Measurements from ENCODE around the gene NDUFS4. TPM values are rescaled to one million over a fixed set of nuclear protein-coding genes. Genes with fewer than 3 reads are reported as not detected.
"Not testable (repeated sequence)": the region's sequence is repeated elsewhere in the genome, so short reads cannot be mapped to it uniquely, and the experiment has no call there.

The NDUFS4 gene
- total RNA-seq, 1 donor from 2014 or later: 93.9 TPM

DNA sequence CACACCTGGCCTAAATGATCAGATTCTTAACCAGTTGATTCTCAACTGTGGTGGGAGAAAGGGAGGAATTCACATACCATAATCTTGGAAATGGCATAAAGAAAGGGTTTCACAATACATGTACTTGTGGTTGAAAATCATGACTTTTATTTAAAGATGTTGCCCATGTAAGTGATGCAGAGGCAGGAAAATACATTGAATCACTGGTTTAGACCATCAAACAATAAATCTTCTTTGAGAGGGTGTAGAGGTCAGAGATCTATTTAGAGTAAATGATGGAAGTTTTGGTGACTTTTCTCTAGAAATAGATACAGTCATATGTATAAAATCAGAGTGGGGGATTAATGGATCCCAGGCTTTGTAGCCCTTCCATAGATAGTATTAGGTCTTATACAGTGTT, 15.4 kb downstream of the NDUFS4 start:
- DNase-seq: no peak

DNA sequence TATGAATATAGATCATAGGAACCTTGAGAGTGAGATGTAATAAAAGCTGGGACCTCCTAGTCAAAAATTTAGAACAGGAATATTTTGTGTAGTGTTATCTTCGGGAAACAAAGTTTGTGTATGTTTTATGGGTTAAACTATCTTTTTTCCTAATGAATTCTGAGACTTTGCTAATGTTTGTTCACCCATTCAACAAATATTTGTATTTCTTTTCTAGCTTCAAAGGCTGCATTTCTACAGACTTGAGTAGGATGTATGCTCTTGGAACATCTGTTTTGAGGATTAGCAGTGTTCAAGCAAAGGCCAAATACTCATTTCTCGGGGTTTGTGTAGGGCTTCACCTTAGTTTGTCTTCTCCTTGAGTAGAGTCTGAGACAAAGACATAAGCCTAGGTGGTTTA, 16.2 kb downstream of the NDUFS4 start:
- DNase-seq: no peak

DNA sequence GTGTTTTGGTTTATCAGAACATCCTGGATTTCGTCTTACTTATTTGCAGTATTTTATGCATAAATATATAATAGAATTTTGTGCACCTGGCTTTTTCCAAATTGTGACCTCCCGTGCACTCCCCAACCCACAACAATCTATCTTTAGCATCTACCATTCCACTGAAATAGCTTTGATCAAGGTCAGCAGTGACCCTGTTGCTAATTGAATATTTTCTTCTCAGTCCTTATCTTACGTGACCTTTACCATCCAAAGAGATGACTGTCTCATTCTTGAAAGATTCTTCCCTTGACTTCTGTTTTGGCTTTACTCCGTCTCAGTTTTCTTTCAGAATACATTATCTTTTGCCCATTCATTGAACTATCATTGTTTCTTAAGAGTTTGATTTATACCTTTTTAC, 18.4 kb downstream of the NDUFS4 start:
- DNase-seq: no peak

GRCh38 chr5:53580547-53580946, 20.1 kb downstream of the NDUFS4 start:
- DNase-seq: no peak

GRCh38 chr5:53582225-53582624, 21.8 kb downstream of the NDUFS4 start:
- DNase-seq: no peak

DNA sequence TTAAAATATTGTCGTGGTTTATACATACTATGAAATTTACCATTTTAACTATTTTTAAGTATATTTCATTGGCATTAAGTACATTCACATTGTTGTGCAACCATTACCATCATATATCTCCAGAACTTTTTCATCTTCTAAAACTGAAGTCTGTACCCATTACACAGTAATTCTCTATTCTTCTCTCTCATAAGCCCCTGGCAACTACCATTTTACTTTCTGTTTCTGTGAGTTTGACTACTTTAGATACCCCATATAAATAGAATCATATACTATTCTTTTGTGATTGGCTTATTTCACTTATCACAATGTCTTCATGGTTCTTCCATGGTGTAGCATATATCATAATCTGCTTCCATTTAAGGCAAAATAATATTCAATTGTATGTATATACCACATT, 30.3 kb downstream of the NDUFS4 start:
- no peak for DNase-seq

GRCh38 chr5:53594419-53594818, 34.0 kb downstream of the NDUFS4 start:
- DNase-seq: no peak

DNA sequence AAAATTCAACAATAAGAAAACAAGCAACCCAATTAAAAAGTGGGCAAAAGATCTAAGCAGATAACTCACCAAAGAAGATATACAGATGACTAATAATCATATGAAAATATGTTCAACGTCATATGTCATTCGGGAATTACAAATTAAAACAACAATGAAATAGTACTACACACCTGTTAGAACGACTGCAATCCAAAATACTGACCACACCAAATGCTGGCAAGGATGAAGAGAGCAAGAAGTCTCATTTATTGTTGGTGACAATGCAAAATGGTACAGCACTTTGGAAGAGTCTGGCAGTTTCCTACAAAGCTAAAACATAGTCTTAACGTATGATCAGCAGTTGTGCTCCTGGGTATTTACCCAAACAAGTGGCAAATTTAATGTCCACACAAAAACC, 37.5 kb downstream of the NDUFS4 start:
- DNase-seq: no peak

DNA sequence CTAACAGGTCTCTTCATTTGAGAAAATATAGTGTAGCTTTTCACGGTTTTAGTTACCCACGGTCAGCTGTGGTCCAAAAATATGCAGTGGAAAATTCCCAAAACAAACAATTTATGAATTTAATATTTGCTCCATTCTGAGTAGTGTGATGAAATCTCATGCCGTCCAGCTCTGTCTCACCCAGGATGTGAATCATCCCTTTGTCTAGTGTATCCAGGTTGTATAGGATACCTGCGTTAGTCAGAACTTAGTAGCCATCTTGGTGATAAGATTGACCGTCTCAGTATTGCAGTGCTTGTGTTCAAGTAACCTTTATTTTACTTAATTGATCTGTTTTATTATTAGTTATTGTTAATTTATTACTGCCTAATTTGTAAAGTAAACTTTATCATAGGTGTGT, 41.1 kb downstream of the NDUFS4 start:
- DNase-seq: no peak

- no peak for DNase-seq
These were observed 42.7 kb downstream of the NDUFS4 start for GRCh38 chr5:53603009-53603687.

DNA sequence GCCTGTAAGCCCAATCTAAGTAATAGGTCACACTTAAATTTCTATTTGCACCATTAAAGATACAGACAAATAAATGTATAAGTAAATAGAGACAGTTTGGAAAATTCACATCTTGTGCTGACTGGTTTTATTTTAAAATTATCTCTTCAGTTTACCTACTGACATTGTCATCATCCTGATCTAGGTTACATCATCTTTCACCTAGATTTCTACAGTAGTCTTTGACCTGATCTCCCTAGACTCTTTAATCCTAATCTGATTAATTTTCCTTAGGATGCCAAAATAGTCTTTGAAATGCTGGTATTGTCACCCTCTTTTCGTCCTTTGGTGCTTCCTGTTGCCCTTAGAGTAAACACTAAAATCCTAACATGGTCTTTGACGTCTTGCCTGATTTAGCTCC, 43.9 kb downstream of the NDUFS4 start:
- DNase-seq: no peak

GRCh38 chr5:53607886-53608285, 47.4 kb downstream of the NDUFS4 start:
- DNase-seq: no peak

GRCh38 chr5:53608897-53609296, 48.5 kb downstream of the NDUFS4 start:
- DNase-seq: not testable (repeated sequence)

GRCh38 chr5:53613061-53613460, 52.6 kb downstream of the NDUFS4 start:
- no peak for DNase-seq

DNA sequence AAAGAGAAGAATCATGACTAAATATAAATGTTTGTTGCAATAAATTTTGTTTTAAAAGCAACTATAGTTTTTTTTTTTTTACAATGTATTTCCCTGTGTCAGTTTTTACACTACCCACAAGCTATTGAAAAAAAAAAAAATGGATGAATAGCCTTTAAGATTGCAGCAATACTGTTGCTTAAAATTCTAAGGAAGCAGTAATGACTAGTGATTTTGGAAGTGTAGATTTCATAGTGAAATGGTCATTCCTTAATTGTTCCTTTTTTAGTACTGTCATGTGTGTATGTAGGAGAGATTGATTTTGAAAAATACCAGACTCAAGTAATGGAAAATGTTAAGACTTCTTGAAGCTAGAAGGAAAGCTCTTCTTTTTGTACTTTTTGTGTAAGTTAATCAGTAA, 53.1 kb downstream of the NDUFS4 start:
- no peak for DNase-seq

DNA sequence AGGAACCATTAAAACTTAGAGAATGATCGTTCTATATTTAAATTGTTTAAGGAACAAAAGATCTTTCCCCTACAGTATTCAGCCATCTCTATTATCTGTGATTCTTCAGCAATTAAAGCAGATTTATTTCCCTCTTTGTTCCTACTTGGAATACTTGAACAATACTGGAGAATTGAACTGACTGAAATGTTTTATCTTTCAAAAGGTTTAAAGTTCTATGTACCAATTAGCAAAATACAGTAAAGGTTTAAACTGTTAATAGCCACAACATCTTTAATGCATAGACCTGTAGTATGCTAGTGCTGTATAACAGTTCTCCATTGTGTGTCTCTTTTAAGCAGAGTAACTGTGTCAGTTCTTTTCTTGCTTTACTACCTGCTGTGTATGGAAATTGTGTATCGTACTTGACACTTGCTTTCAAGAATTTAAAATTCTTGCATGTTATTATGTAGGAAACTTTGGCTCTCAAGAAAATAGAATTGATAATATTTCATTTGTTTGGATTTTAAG, 54.0 kb downstream of the NDUFS4 start:
- DNase-seq: no peak

DNA sequence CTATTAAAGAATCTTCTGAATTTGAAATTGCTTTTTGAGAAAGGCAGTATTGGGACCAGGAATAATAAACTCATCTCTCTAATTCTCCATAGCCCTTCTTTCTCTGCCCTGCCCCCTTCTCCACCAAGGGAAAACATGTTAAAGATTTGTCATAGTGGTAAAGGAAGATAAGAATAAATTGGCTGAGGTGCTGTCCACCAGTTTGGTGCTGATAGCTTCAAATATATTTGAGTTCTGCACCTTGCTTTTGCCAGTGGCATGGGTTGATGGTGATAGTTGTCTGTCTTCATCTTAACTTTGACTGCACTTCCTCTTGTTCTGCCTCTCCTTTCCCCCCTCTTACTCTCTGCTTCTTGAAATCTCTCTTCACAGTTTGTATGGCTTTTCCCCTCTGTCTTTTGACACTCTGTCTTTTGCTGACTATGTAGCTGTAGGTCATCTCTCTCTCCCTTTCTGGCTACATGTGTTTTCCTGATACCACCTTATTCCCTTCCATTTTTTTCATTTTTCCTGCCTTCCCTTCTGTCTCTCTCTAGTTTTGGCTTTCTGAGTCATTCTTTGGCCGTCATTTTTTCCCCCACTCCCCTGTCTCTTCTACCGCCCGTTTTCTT, 56.6 kb downstream of the NDUFS4 start:
- peak; percentile 7 for DNase-seq

GRCh38 chr5:53631251-53631650, 70.8 kb downstream of the NDUFS4 start:
- DNase-seq: no peak

GRCh38 chr5:53642061-53642460, 81.6 kb downstream of the NDUFS4 start:
- peak; percentile 32 for DNase-seq

- DNase-seq: no peak
These were observed 83.0 kb downstream of the NDUFS4 start for GRCh38 chr5:53643445-53643844.

DNA sequence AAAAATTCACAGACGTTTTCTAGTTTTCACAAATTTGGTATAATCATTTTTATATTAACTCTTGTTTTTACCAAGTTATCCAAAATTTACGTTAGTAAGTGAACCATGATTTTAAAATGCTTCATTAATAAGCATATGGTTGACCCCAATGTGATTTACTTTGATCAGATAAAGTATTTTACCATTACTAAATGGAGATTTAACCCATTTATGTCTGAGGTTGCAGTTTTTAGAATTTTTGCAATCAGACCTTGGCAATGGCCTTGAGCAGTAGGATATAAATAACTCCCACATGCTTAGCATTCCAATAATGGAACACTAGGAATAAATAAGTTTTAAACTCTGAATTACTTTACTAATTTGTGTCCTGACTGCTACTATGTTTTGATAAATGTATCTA, 84.6 kb downstream of the NDUFS4 start:
- DNase-seq: no peak

DNA sequence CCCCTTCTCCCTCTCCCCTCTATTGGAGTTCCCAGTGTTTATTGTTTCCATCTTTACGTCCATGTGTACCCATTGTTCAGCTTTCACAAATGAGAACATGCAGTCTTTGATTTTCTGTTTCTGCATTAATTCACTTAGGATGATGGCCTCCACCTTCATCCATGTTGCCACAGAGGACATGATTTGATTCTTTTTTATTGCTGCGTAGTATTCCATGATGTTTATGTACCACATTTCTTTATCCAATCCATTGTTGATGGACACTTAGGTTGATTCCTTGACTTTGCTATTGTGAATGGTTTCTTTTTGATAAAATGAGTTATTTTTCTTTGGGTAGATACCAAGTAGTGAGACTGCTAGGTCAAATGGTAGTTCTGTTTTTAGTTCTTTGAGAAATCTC, 88.9 kb downstream of the NDUFS4 start:
- no peak for DNase-seq

GRCh38 chr5:53660573-53660972, 100.1 kb downstream of the NDUFS4 start:
- not testable (repeated sequence) for DNase-seq

DNA sequence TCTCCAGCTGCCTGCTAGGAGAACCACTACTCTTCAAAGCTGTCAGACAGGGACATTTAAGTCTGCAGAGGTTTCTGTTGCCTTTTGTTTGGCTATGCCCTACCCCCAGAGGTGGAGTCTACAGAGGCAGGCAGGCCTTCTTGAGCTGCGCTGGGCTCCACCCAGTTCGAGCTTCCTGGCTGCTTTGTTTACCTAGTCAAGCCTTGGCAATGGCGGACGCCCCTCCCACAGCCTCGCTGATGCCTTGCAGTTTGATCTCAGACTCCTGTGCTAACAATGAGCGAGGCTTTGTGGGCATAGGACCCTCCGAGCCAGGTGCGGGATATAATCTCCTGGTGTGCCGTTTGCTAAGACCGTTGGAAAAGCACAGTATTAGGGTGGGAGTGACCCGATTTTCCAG, 104.9 kb downstream of the NDUFS4 start:
- not testable (repeated sequence) for DNase-seq

DNA sequence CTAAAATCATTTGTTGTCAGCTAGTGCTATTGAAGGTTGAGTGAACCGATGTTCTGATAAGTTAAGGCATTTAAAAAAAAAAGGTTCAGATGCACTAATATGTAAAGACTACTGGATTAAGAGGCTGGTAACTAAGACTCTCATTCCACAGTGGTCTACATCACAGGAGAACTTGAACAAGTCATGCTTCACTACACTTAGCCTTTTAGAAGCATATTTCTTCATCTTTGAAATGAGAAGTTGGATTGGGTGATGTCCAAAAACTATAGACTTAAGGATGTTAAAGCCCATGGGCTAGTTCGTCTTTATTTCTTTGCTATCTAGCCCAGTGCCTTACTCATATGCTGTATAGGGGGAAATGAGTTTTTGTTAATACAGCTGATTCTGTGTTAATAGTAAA, 107.2 kb downstream of the NDUFS4 start:
- DNase-seq: no peak

Data from dermis blood vessel endothelial cell (primary cell).